BLaER1 treated with 17β-estradiol and CSF1 and Interleukin-3, amounts not matched to agents 10 nM and 100 nM (cell line): Measurements from ENCODE around the gene APBA1.

ENCODE experiments used
- H3K27ac ChIP-seq, 11 experiments: shearing (Covaris generic); formaldehyde crosslinking; 2 replicates each; pipeline ENCODE4 v1.8.1; 2022
- H3K27me3 ChIP-seq, 11 experiments: shearing (Covaris generic); formaldehyde crosslinking; 2 replicates each; pipeline ENCODE4 v1.8.1; 2022
- H3K36me3 ChIP-seq, 11 experiments: shearing (Covaris generic); formaldehyde crosslinking; 2 replicates each; pipeline ENCODE4 v1.8.1; 2022
- H3K4me1 ChIP-seq, 10 experiments: shearing (Covaris generic); formaldehyde crosslinking; 2 replicates each; pipeline ENCODE4 v1.8.1; 2022
- H3K4me2 ChIP-seq, 11 experiments: shearing (Covaris generic); formaldehyde crosslinking; 2 replicates each; pipeline ENCODE4 v1.8.1; 2022
- H3K4me3 ChIP-seq, 10 experiments: shearing (Covaris generic); formaldehyde crosslinking; 2 replicates each; pipeline ENCODE4 v1.8.1; 2022
- H3K9ac ChIP-seq, 11 experiments: shearing (Covaris generic); formaldehyde crosslinking; 2 replicates each; pipeline ENCODE4 v1.8.1; 2022
- H3K9me3 ChIP-seq, 11 experiments: shearing (Covaris generic); formaldehyde crosslinking; replicated peaks in 1 of 11; 2 replicates each; pipeline ENCODE4 v1.8.1; 2022
- H4K20me1 ChIP-seq, 11 experiments: shearing (Covaris generic); formaldehyde crosslinking; 2 replicates each; pipeline ENCODE4 v1.8.1; 2022
- Cebpa-rat ChIP-seq, 11 experiments: shearing (Covaris generic); IDR thresholded peaks; 2 replicates each; pipeline ENCODE4 v1.8.1; 2022

The APBA1 gene

DNA sequence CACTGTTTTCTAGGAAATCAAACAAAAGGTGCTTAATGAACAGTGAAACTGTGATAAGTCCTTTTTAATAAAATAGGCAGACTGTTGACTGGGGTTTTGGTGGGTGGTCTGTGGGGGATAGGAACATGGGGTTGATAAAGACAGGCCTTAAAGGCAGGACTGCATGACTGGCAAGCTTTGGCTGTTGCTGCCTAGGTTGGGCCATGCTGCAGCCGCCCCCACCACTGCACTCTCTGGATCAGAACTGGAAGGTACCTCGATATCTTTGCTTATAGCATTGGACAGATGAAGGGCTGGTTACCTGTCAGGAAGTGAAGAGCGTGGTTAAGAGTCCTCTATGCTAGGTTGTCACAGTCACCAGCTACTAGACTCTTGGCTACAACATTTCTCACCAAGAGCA, 24.4 kb downstream of the APBA1 start:
- H3K4me3 ChIP-seq: no peak overlapping the region
- H3K36me3 ChIP-seq: peaks cover 0 to 25% (median 5%) of the 10 kb centered on the region in 11 experiments; a peak in 7 of 22 replicates
- H3K4me2 ChIP-seq: no peak overlapping the region
- no peak overlapping the region for H3K9ac ChIP-seq
- peaks cover 0 to 53% (median 32%) of the 10 kb centered on the region in 10 experiments; a peak in 18 of 20 replicates for H3K4me1 ChIP-seq
- no peak for TF ChIP-seq Cebpa-rat (IDR thresholded peaks at IDR 0.05)
- no peak overlapping the region for H3K27ac ChIP-seq
- no peaks in the 10 kb centered on the region for H3K27me3 ChIP-seq
- peaks cover 0 to 23% (median 8%) of the 10 kb centered on the region in 11 experiments; a peak in 11 of 22 replicates for H3K9me3 ChIP-seq
- H4K20me1 ChIP-seq: no peaks in the 10 kb centered on the region

DNA sequence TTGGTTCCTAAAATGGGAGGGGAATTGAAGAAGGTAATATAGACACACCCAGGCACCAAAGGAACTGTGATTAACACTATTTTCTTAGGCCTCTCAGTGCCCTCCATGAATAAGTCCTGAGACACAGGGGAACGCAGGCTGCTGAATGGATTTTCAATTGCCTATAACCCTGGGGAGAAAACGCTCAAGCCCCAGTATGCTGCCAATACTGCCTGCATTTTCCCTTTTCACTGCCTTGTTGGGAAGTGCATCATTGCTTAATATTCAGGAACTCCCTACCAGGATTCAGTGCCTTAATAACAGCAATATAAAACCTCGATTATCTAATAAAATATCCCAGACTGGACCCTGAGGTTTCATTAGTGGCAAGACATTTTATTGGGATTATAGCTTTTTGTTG, 25.4 kb downstream of the APBA1 start:
- Histone ChIP-seq H3K27me3 (no peaks in the 10 kb centered on the region), H3K36me3 (peaks cover 0 to 28% (median 5%) of the 10 kb centered on the region in 11 experiments; a peak in 7 of 22 replicates), H3K4me3 (no peak overlapping the region), H3K9me3 (peaks cover 0 to 23% (median 2%) of the 10 kb centered on the region in 11 experiments; a peak in 11 of 22 replicates), H3K4me1 (peaks cover 0 to 43% (median 23%) of the 10 kb centered on the region in 10 experiments; a peak in 18 of 20 replicates), H3K27ac (no peak overlapping the region), H4K20me1 (no peaks in the 10 kb centered on the region), H3K9ac (no peak overlapping the region), H3K4me2 (no peak overlapping the region)
- no peak for TF ChIP-seq Cebpa-rat (IDR thresholded peaks at IDR 0.05)

DNA sequence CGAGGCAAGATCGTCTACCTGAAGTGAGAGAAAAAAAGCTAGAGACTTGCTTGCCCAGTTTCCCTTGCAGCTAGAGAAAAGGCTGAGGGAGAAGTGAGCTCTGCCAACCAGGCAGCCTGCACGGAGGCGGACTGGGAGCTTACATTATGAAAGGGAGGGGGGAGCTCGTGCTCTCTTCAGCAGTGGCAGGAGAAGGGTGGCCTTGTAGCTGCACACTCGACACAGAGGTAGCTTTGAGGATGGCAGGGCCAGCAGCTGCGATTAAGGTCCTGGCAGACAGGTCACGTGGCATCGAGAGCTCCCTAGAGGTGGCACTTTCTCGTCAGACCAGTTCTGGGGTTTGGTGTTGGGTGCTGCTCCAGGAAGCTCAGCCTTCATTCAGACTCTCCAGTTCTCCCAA, 26.7 kb downstream of the APBA1 start:
- H3K36me3 ChIP-seq: peaks cover 0 to 28% (median 5%) of the 10 kb centered on the region in 11 experiments; a peak in 6 of 22 replicates
- TF ChIP-seq Cebpa-rat (IDR thresholded peaks at IDR 0.05): no peak
- H3K27me3 ChIP-seq: no peaks in the 10 kb centered on the region
- H3K27ac ChIP-seq: no peak overlapping the region
- peaks cover 0 to 30% (median 17%) of the 10 kb centered on the region in 10 experiments; a peak in 18 of 20 replicates for H3K4me1 ChIP-seq
- H3K4me2 ChIP-seq: no peak overlapping the region
- no peak overlapping the region for H3K4me3 ChIP-seq
- no peak overlapping the region for H3K9ac ChIP-seq
- H4K20me1 ChIP-seq: no peaks in the 10 kb centered on the region
- H3K9me3 ChIP-seq: peaks cover 0 to 21% (median 0%) of the 10 kb centered on the region in 11 experiments; a peak in 6 of 22 replicates

DNA sequence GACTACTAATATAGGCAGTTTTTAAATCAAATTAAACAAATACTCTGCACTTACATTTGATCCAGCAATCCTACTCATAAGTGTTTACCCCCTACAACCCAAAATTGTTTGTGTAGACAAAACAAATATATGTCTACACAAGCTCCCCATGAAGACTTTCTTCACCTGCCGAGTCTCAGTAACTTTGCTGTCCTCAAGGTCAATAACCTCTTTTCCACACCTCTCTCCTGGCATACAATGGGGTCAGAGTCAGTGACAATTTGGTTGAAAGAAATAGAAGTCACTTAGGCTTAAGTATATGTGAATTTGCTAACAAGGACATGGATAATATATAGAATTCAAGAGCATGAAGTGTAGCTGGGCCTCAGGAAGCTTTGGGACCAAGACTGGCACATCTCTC, 29.1 kb downstream of the APBA1 start:
- Histone ChIP-seq H3K27me3 (no peaks in the 10 kb centered on the region), H4K20me1 (peaks cover 0 to 5% (median 0%) of the 10 kb centered on the region in 11 experiments; a peak in 1 of 22 replicates), H3K36me3 (peaks cover 0 to 28% (median 5%) of the 10 kb centered on the region in 11 experiments; a peak in 6 of 22 replicates), H3K9ac (no peak overlapping the region), H3K4me1 (peaks cover 0 to 10% (median 0%) of the 10 kb centered on the region in 10 experiments; a peak in 3 of 20 replicates), H3K4me3 (no peak overlapping the region), H3K4me2 (no peak overlapping the region), H3K9me3 (peaks cover 0 to 21% (median 0%) of the 10 kb centered on the region in 11 experiments; a peak in 6 of 22 replicates), H3K27ac (no peak overlapping the region)
- no peak for TF ChIP-seq Cebpa-rat (IDR thresholded peaks at IDR 0.05)

DNA sequence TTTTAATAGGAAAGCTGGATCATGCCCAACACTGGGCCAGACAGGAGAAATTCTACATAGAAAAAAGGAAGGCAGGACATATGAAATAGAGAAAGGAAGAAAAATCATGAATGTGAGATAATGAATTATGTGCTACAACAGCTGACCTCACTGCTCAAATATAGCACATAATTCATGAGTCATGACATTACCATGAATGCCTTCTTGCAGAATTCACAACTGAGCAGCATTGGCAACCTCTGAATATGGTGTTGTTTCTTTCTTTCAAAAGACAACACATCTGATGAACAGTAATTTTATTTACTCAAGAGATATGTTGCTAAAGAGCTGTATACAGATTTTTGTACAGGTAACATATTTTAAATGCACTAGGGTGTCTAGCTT, 34.4 kb downstream of the APBA1 start:
- Histone ChIP-seq H3K4me3 (no peak overlapping the region), H3K36me3 (peaks cover 0 to 20% (median 0%) of the 10 kb centered on the region in 11 experiments; a peak in 4 of 22 replicates), H3K4me1 (no peaks in the 10 kb centered on the region; a peak in 1 of 20 replicates), H3K9me3 (peaks cover 0 to 22% (median 6%) of the 10 kb centered on the region in 11 experiments; a peak in 9 of 22 replicates), H4K20me1 (peaks cover 0 to 5% (median 0%) of the 10 kb centered on the region in 11 experiments; a peak in 1 of 22 replicates), H3K27me3 (no peaks in the 10 kb centered on the region), H3K9ac (no peak overlapping the region), H3K27ac (no peak overlapping the region), H3K4me2 (no peak overlapping the region)
- TF ChIP-seq Cebpa-rat (IDR thresholded peaks at IDR 0.05): no peak

DNA sequence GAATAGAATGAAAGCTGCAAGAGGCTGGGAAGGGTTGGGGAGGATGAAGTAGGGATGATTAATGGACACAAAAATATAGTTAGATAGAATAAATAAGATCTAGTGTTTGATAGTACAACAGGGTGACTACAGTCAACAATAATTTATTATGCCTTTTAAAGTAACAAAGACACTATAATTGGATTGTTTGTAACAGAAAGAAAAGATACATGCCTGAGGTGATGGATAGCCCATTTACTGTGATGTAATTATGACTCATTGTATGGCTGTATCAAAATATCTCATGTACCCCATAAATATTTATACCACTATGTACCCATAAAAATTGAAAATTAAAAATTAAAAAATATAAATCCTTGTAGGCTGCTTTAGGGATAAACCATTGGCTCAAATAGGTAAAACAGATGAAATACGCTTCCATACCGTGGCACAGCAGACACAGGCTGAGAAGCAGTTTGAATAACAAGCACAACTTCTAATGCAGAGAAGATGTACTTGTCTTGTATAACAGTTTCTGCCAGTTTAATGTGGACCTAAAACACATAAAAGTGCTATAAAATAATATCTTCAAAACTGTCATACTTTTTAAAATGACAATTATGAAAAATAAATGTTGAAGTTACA, 34.9 kb downstream of the APBA1 start:
- no peak for TF ChIP-seq Cebpa-rat (IDR thresholded peaks at IDR 0.05)
- Histone ChIP-seq H3K9ac (no peak overlapping the region), H3K27me3 (no peaks in the 10 kb centered on the region), H3K9me3 (peaks cover 0 to 20% (median 6%) of the 10 kb centered on the region in 11 experiments; a peak in 9 of 22 replicates), H3K4me2 (no peak overlapping the region), H3K36me3 (peaks cover 0 to 22% (median 0%) of the 10 kb centered on the region in 11 experiments; a peak in 4 of 22 replicates), H3K4me3 (no peak overlapping the region), H3K4me1 (no peaks in the 10 kb centered on the region; a peak in 1 of 20 replicates), H4K20me1 (peaks cover 0 to 5% (median 0%) of the 10 kb centered on the region in 11 experiments; a peak in 1 of 22 replicates), H3K27ac (no peak overlapping the region)

DNA sequence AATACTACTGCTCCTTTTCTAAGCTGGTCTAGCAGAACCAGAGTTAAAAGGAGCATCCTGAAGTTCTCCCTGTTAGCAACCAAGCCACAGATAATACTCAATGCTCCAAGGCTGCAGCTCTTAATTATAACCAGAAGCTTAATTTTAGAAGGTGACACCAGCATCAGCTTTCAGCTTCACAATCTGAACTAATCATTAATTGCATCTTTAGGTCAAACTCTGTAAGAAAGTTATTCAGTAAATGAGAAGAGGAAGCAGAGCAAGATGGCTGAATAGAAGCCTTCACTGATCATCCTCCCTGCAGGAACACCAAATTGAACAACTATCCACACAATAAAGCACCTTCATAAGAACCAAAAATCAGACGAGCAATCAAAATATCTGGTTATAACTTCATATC, 38.5 kb downstream of the APBA1 start:
- TF ChIP-seq Cebpa-rat (IDR thresholded peaks at IDR 0.05): no peak
- H3K4me2 ChIP-seq: no peak overlapping the region
- peaks cover 5 to 33% (median 12%) of the 10 kb centered on the region in 11 experiments; a peak in 12 of 22 replicates for H3K9me3 ChIP-seq

DNA sequence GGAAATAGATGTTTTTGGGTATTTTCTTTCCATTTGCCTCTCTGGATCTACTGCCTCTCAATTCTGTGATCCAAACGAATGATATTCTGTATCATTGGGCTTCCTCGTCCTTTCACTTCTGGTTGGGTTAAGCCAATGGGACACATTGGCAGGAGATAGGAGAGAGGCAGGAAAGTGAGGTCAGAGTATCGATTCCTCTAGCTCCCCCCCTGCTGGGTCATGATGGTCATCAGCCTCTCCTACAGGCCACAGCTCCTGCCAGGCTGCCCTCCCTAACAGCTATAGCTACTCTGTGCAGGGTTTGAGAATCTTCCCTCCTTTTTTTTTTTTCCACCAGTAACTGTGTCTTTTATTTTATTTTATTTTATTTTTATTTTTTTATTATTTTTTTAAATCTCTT, 39.4 kb downstream of the APBA1 start:
- Histone ChIP-seq H3K36me3 (peaks cover 0 to 18% (median 0%) of the 10 kb centered on the region in 11 experiments; a peak in 4 of 22 replicates), H3K9me3 (peaks cover 5 to 42% (median 15%) of the 10 kb centered on the region in 11 experiments; a peak in 13 of 22 replicates), H3K27me3 (no peaks in the 10 kb centered on the region), H4K20me1 (no peaks in the 10 kb centered on the region), H3K4me1 (peaks cover 0 to 8% (median 4%) of the 10 kb centered on the region in 10 experiments; a peak in 12 of 20 replicates), H3K4me2 (no peak overlapping the region), H3K27ac (no peak overlapping the region), H3K9ac (no peak overlapping the region), H3K4me3 (no peak overlapping the region)
- no peak for TF ChIP-seq Cebpa-rat (IDR thresholded peaks at IDR 0.05)

More for the DNA sequence above, 38.5 kb downstream of the APBA1 start:
- no peaks in the 10 kb centered on the region for H4K20me1 ChIP-seq
- H3K9ac ChIP-seq: no peak overlapping the region
- H3K4me3 ChIP-seq: no peak overlapping the region
- no peak overlapping the region for H3K27ac ChIP-seq
- no peaks in the 10 kb centered on the region; a peak in 1 of 20 replicates for H3K4me1 ChIP-seq
- H3K27me3 ChIP-seq: no peaks in the 10 kb centered on the region
- peaks cover 0 to 18% (median 0%) of the 10 kb centered on the region in 11 experiments; a peak in 4 of 22 replicates for H3K36me3 ChIP-seq

DNA sequence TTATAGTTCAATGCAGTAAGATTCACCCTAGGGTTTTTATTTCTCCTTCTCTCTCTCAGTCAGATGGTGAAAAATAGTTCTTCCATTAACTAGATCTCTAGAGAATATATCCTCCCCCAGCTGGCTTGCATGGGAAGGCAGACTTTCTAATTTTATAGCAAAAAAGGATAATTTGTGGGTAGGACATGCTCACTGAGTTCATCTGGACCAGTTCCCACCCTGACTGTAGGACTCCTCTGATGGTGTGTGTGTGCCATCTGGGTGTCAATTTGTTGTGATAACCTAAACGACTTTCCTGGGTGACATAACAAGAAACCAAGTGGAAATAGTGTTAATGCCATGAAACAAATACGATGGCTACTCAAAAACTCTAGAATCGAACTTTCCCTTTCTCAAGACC, 44.9 kb downstream of the APBA1 start:
- no peak for TF ChIP-seq Cebpa-rat (IDR thresholded peaks at IDR 0.05)
- Histone ChIP-seq H3K4me1 (peaks cover 0 to 42% (median 25%) of the 10 kb centered on the region in 10 experiments; a peak in 15 of 20 replicates), H4K20me1 (no peaks in the 10 kb centered on the region), H3K27ac (no peak overlapping the region), H3K9me3 (peaks cover 0 to 25% (median 8%) of the 10 kb centered on the region in 11 experiments; a peak in 10 of 22 replicates), H3K27me3 (no peaks in the 10 kb centered on the region), H3K4me3 (no peak overlapping the region; a peak in 1 of 20 replicates), H3K9ac (no peak overlapping the region), H3K4me2 (peak overlapping the region in 7 of 11 experiments; percentile 50 to 74 (median 68); a peak in 14 of 22 replicates), H3K36me3 (peaks cover 0 to 15% (median 0%) of the 10 kb centered on the region in 11 experiments; a peak in 3 of 22 replicates)
